Measurements from ENCODE around the gene CXorf58. TPM values are rescaled to one million over a fixed set of nuclear protein-coding genes. Genes with fewer than 3 reads are reported as not detected.

The CXorf58 gene
- total RNA-seq, 2 donors from 2014 or later = not detected

- no peak for DNase-seq (ENCODE audit: low spot score)
- no peaks in the 10 kb centered on the region for H3K4me1 ChIP-seq (ENCODE audit: control insufficient read depth in 1 of 2, low read depth in 2 of 2)
- TF ChIP-seq CTCF (IDR thresholded peaks at IDR 0.05) = no peak
- no peaks in the 10 kb centered on the region for H3K27me3 ChIP-seq (replicated peaks; ENCODE audit: insufficient read depth)
- H3K36me3 ChIP-seq = no peaks in the 10 kb centered on the region
- H3K27ac ChIP-seq = no peak overlapping the region
- no peak for ATAC-seq (ENCODE audit: insufficient number of reproducible peaks, low FRiP score, low read depth)
- H3K9me3 ChIP-seq = no peaks in the 10 kb centered on the region
- no peak overlapping the region for H3K4me3 ChIP-seq
Measured at GRCh38 chrX:23871905-23872546, 35.8 kb upstream of the CXorf58 start.

- H3K4me3 ChIP-seq = no peak overlapping the region
- H3K9me3 ChIP-seq = no peaks in the 10 kb centered on the region
- H3K4me1 ChIP-seq (ENCODE audit: control insufficient read depth in 1 of 2, low read depth in 2 of 2) = peaks cover 0 to 4% of the 10 kb centered on the region in 2 donors
- H3K36me3 ChIP-seq = no peaks in the 10 kb centered on the region
- no peaks in the 10 kb centered on the region for H3K27me3 ChIP-seq (replicated peaks; ENCODE audit: insufficient read depth)
- ATAC-seq (ENCODE audit: insufficient number of reproducible peaks, low FRiP score, low read depth) (no peak), DNase-seq (ENCODE audit: low spot score) (no peak)
- TF ChIP-seq CTCF (IDR thresholded peaks at IDR 0.05) = no peak
- H3K27ac ChIP-seq = no peak overlapping the region
Measured at GRCh38 chrX:23879380-23880090, 28.3 kb upstream of the CXorf58 start.

- H3K27ac ChIP-seq = no peak overlapping the region
- no peaks in the 10 kb centered on the region for H3K9me3 ChIP-seq
- no peaks in the 10 kb centered on the region for H3K27me3 ChIP-seq (replicated peaks; ENCODE audit: insufficient read depth)
- no peaks in the 10 kb centered on the region for H3K36me3 ChIP-seq
- TF ChIP-seq CTCF (IDR thresholded peaks at IDR 0.05) = no peak
- ATAC-seq (ENCODE audit: insufficient number of reproducible peaks, low FRiP score, low read depth) = no peak
- peaks cover 0 to 4% of the 10 kb centered on the region in 2 donors for H3K4me1 ChIP-seq (ENCODE audit: control insufficient read depth in 1 of 2, low read depth in 2 of 2)
- H3K4me3 ChIP-seq = no peak overlapping the region
- DNase-seq (ENCODE audit: low spot score) = no peak
Measured at GRCh38 chrX:23883737-23884354, 24.0 kb upstream of the CXorf58 start.

GRCh38 chrX:23884427-23885024 lies 23.3 kb upstream of the CXorf58 start:
- H3K27ac ChIP-seq = no peak overlapping the region

More at GRCh38 chrX:23884427-23885024, 23.3 kb upstream of the CXorf58 start:
- no peak for TF ChIP-seq CTCF (IDR thresholded peaks at IDR 0.05)
- DNase-seq (ENCODE audit: low spot score) (no peak), ATAC-seq (ENCODE audit: insufficient number of reproducible peaks, low FRiP score, low read depth) (no peak)
- H3K4me3 ChIP-seq = no peak overlapping the region
- no peaks in the 10 kb centered on the region for H3K9me3 ChIP-seq
- peaks cover 0 to 4% of the 10 kb centered on the region in 2 donors for H3K4me1 ChIP-seq (ENCODE audit: control insufficient read depth in 1 of 2, low read depth in 2 of 2)
- H3K27me3 ChIP-seq (replicated peaks; ENCODE audit: insufficient read depth) = no peaks in the 10 kb centered on the region
- no peaks in the 10 kb centered on the region for H3K36me3 ChIP-seq
